HG03469 (cell line): ENCODE results near the gene PCBP2.
A peak's percentile ranks its signal among the peaks of the same experiment; 100 is the strongest.
"Not testable (repeated sequence)": the region's sequence is repeated elsewhere in the genome, so short reads cannot be mapped to it uniquely, and the experiment has no call there.

ENCODE experiments used
- ATAC-seq: cut with Tn5 transposase; IDR thresholded peaks from one replicate; pipeline ENCODE4 v1.9.1; 2021; ENCODE audit warnings: mild to moderate bottlenecking, moderate library complexity, moderate number of reproducible peaks; ENCODE audit not compliant: unreplicated experiment

PCBP2 gene

GRCh38 chr12:53451661-53452158, at the start of gene PCBP2:
Gene PCBP2, plus strand, starts transcription at chr12:53452102. Its CDS starts 2,699 bp downstream, at chr12:53454801.
- ATAC-seq = peak; percentile 89

- ATAC-seq = not testable (repeated sequence)
These were observed 49.6 kb upstream of the PCBP2 start for GRCh38 chr12:53402351-53402750.

GRCh38 chr12:53402871-53403270, 49.0 kb upstream of the PCBP2 start:
- ATAC-seq = no peak

GRCh38 chr12:53410951-53411350, 41.0 kb upstream of the PCBP2 start:
- ATAC-seq = no peak

GRCh38 chr12:53413485-53414204, 38.3 kb upstream of the PCBP2 start:
- no peak for ATAC-seq

DNA sequence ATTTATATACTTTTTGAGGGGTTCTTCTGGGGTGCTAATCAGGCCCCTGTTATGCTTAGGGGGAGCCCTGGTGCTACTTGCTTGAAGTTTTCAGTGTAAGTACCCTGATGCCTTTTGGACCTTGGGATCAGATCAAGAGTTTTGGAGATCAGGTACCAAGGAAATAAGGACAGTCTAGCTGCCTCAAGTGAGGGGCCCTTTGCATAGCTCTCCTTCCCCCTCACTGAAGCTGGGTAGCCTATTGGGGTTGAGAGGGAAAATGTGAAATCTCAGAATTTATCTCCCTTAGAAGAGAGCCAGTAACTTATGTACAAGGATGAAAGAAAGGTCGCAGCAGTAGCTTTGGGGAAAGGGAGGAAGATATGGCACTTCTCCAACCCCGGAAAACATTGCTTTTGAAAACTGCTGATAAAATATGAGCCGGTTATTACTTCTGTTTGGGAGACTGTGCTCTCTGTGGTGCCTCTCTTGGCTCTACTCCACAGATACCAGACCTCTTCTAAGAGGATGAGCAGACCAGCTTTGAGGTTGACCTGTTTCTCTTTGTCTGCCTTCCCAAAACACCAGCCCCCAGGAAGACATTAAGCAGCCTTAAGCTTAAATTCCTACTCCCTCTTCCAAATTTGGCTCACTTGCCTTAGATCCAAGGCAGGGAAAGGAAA, 37.0 kb upstream of the PCBP2 start:
- ATAC-seq = no peak

DNA sequence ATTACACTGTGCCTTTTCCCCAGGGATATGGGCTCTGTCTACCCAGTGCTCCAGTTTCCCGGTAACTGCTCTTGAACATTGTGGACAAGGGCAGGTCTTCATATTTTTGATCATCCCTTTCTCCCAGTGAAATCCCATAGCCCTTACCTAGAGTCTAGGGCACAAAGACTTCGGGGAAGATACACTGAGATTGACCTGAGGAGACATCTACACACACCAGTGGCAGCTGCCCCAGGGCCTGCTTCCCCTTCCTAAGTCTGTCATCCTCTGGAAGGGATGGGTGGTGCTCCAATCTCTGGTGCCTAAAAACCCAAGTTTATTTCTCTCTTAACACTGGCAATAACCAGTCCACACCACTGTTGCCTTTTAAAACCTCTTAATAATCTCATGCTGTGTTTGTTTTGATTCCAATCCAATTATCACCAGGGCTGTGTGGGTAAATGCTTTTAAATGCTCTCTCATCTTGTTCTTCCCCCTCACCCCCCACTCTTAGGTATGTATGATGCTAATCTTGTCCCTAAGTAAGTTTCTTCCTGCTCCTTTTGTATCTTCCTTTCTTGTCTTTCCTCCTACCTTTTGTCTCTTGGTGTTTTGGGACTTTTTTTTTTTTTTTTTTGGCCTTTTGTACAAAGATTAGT, 36.0 kb upstream of the PCBP2 start:
- not testable (repeated sequence) for ATAC-seq

DNA sequence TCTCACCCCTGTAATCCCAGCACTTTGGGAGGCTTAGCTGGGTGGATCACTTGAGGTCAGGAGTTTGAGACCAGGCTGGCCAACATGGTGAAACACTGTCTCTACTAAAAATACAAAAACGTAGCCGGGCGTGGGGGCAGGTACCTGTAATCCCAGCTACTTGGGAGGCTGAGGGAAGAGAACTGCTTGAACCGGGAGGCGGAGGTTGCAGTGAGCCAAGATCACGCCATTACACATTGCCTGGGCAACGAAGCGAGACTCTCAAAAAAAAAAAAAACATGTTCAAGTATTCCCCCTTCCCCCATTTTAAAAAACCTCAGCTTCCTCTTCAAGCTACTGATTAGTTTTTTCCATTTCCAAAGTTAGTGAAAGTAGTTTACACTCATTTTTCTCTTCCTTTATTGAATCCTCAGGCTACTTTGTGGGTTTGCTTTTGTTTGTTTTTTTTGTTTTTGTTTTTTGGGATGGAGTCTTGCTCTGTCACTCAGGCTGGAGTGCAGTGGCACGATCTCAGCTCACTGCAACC, 34.5 kb upstream of the PCBP2 start:
- not testable (repeated sequence) for ATAC-seq

- ATAC-seq = no peak
These were observed 33.7 kb upstream of the PCBP2 start for GRCh38 chr12:53418221-53418620.

- ATAC-seq = no peak
These were observed 32.1 kb upstream of the PCBP2 start for GRCh38 chr12:53419756-53420155.

DNA sequence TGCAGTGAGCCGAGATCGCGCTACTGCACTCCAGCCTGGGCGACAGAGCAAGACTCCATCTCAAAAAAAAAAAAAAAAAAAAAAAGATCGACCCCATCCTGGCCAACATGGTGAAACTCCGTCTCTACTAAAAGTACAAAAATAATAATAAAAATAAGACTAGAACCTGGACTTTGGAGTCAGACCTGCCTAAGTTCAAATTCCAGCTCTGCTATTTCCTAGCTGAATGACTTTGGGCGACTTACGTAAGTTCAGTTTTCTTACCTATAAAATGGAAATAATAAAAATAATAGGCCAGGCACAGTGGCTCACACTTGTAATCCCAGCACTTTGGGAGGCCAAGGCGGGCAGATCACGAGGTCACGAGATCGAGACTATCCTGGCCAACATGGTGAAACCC, 29.7 kb upstream of the PCBP2 start:
- not testable (repeated sequence) for ATAC-seq

DNA sequence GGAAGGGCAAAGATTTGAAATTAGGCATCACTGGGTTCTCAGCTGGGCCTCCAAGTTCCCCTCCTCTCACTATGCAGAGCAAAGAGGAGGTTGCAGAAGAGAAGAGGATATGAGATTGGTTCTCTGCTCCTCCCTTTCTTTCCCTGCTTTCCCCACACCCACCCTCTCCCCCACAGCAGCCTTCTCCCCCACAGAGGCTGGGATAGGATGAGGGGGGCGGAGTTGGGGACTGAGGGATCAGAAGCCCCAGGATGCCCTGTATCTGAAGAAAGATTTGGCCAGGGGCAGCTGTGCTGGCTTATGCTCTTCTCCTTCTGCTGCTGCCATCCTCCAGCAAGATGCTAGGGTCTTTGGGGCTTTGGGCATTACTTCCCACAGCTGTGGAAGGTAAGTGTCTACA, 28.3 kb upstream of the PCBP2 start, which contains the start of gene AMHR2:
Gene AMHR2 (plus strand): TSS at position 259 of the 400 bp plus-strand sequence. CDS start 80 bp downstream, at position 339.
- no peak for ATAC-seq

DNA sequence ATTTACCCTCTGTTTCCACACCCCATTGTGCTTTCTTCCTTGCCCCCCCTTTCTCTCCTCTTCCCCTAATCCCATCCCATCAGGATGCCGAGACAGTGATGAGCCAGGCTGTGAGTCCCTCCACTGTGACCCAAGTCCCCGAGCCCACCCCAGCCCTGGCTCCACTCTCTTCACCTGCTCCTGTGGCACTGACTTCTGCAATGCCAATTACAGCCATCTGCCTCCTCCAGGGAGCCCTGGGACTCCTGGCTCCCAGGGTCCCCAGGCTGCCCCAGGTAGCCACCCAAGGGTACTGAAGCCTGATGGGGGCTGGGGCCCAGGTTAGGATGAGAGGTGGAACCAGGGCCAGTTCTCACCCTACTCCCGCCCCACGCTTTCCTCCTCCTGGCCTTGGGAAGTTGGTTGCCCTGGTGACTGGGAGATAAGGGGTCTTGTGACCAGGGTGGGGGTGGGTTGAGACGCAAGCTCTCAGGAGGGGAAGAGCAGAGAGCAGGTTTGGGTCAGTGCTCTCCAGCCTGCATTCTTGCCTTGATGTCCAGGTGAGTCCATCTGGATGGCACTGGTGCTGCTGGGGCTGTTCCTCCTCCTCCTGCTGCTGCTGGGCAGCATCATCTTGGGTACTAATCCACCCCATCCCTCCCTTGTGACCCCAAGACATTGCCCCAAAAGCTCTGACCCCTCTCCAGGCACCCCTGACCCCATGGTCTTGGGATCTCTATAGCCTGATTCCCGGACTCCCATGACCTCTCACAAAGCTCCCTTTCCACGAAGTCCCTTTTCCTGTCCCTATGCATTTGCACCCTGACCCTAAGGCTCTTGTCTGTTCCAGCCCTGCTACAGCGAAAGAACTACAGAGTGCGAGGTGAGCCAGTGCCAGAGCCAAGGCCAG, 27.0 kb upstream of the PCBP2 start:
- ATAC-seq = no peak

DNA sequence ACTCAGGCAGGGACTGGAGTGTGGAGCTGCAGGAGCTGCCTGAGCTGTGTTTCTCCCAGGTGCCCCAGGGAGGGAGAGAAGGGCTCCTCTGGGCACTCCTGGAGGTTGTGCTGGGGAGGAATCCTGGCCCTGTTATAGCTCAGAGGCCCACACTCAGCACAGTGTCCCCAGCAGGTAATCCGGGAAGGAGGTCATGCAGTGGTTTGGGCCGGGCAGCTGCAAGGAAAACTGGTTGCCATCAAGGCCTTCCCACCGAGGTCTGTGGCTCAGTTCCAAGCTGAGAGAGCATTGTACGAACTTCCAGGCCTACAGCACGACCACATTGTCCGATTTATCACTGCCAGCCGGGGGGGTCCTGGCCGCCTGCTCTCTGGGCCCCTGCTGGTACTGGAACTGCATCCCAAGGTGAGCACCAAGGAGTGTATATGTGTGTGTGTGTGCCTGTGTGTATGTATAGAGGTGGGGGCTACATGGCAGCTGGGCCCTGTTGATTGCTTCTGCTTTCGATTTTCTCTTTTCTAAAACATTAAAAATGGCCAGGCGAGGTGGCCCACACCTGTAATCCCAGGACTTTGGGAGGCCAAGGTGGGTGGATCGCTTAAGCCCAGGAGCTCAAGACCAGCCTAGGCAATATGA, 26.3 kb upstream of the PCBP2 start:
- no peak for ATAC-seq

DNA sequence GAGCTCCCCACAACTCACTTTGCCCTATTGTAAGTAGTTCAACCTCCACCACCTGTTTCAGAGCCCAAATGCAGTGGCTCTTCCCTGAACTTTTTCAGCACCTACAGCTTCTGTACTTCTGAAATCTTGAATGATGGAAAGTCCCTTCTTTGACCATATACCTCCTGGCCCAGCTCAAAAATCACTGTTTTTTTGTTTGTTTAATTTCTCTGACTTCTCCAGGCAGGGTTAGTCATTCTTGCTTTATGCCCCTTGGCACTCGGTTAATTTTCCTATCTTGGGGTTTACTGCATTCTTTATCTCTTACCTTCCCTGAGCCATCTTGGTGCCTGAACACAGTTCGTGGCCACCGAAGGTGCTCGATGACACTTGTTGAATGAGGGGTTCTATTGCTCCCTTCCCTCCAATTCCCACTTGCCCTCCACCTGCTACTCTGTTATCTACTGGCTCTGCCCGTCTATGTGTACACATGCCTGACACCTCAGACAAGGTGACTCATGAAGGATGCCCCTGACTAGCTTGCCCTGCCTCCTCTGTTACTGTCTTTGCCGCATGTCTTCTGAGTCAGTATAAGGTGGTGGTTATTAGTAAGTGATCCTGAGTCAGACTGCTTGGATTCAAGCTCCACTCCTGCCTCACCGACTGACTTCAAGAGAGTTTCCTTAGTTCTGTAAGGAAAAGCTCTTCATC, 23.9 kb upstream of the PCBP2 start:
- no peak for ATAC-seq

DNA sequence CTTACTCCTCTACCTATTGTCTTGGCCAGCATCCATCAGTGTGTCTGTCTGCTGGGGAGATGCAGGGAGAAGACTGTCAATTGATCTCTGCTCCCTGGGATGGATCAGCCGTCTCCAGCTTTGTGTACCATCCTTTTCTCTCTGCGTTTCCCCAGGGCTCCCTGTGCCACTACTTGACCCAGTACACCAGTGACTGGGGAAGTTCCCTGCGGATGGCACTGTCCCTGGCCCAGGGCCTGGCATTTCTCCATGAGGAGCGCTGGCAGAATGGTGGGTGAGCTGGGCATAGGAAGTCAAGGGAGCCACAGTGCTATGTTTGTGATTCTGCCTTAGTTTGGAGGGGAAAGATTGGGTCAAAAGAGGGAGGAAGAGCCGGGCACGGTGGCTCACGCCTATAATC, 23.2 kb upstream of the PCBP2 start:
- no peak for ATAC-seq

GRCh38 chr12:53430116-53430515, 21.8 kb upstream of the PCBP2 start:
- ATAC-seq = no peak

GRCh38 chr12:53431187-53431586, 20.7 kb upstream of the PCBP2 start:
- no peak for ATAC-seq

DNA sequence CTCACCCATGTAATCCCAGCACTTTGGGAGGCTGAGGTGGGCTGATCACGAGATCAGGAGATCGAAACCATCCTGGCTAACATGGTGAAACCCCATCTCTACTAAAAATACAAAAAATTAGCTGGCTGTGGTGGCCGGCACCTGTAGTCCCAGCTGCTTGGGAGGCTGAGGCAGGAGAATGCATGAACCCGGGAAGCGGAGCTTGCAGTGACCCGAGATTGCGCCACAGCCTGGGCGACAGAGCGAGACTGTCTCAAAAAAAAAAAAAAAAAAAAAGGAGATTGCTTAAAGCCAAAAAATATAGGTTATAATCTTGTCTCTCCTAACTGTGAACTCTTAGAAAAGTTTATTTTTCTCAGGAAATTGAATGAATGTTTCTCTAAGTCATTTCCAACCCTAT, 16.6 kb upstream of the PCBP2 start:
- not testable (repeated sequence) for ATAC-seq
